Measurements from ENCODE around the gene ADTRP. TPM values are rescaled to one million over a fixed set of nuclear protein-coding genes. Genes with fewer than 3 reads are reported as not detected.
"Not testable (repeated sequence)": the region's sequence is repeated elsewhere in the genome, so short reads cannot be mapped to it uniquely, and the experiment has no call there.

Gene ADTRP
- total RNA-seq, 1 donor from 2014 or later, result 9.2 TPM

DNA sequence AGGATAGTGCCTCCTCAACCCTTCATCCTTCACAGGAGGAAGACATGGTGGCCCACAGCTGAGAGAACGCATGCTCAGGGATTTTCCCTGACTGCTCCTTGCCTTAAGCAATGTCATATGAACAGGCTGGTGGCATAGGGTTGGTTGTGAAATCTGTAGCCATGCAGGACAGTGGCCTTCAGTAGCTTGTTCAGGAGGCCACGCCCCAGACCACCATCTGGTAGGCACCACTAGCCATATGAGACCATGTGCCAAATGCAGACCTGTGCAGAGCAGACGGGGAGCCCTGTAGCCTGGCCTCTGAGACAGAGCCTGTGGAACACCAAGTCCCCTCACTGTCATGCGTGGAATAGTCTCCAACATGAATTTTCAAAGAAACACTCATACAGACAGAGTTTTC, 76.5 kb downstream of the ADTRP start:
- intact Hi-C loops (cut with micrococcal nuclease), result no loop called here

DNA sequence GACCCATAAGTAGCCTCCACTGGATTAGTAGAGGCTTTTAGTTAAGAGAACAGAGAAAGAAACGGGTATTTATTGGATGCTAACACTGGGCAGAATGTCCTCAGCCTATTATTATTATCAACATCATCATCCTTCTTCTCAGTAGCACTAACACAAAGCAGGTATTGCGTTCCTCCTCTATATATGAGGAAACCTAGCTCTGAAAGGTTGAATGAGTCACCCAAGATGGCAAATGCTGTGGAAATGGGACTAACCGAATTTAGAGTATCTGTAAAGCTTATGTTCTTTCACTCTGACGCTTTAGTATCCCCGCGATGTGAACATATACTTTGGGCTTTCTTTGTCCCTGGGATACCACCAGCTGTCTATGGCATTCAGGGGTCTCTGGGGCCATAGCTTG, 77.0 kb downstream of the ADTRP start:
- intact Hi-C loops (cut with micrococcal nuclease), result no loop called here

DNA sequence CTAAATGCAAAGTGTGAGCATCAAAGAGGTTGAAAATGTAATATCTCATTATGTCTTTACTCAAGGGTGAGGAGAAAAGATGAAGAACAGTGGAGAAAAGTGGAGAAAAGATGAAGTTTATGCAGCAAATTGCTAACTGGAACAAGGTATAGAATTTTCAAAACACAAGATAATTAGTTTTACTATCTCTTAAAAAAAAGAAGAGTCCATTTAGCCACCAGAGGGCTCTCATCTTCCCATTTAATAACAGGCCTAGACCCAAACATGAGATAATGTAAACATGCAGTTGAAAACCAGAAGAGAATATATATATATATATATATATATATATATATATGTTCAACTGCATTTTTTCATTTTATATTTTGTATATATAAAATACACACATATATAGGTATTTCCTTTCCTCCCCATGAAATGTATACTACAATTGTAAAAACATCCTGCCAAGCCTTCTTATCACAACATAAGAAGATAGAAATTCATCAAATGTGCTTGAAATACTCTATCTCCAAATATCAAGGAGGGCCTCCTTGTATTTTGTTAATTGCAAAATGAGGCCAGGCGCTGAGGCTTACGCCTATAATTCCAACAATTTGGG, 78.4 kb downstream of the ADTRP start:
- intact Hi-C loops (cut with micrococcal nuclease), result loop anchor here (1.0 kb wide), 8 partner anchors 10 to 589 kb away; no protein-coding TSS in a partner anchor

DNA sequence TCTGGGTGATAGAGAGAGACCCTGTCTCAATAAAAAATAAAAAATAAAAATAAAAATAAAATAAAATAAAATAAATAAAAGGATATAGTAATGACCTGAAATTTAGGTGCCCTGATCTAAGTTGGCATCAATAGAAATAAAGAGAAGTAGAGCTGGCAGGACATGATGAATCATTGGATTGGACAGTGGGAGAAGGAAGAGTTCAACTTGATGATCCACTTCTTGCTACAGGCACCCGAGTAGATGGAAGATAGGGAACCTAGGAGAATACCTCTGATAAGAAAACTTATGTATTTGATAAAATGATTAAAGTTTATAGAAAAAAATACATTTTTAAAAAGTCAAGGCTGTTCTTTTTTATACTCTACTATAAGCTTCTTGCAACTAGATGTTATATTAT, 79.0 kb downstream of the ADTRP start:
- intact Hi-C loops (cut with micrococcal nuclease), result no loop called here

DNA sequence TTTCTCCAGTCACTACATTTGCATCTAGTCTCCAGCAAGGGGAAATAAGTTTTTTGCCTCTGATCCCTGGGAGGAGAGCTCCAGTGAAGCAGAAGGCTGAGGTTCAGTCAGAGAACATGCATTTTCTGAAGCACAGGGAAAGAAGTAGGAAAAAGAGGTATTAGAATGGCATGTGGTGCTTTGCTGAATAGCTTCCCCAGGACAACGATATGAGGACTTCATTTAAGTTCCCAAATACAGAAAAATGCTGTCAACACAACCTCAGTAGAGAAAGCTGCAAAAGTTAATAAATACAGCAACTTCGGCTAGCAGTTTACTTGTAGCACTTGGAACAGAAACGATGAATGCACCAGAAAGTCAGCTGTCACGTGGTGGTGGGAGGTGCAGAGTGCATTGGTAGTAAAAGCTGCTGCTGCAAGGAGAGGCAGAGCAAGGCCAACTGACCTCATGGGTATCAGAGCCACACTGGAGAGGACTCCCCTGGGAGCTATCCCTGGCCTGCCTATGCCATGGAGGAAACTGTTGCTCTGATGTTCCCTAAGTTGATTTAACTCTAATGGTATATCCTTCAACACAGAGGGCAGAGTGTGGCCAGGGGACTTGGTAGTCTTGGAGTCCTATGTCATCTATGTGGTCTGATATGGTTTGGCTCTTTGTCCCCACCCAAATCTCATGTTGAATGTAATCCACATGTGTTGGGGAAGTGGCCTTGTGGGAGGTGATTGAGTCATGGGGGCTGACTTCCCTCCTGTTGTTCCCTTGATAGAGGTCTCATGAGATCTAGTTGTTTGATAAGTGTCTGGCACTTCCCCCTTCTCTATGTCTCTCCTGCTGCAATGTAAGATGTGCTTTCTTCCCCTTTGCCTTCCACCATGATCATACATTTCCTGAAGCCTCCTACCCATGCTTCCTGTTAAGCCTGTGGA, 85.9 kb downstream of the ADTRP start:
- intact Hi-C loops (cut with micrococcal nuclease), result no loop called here

DNA sequence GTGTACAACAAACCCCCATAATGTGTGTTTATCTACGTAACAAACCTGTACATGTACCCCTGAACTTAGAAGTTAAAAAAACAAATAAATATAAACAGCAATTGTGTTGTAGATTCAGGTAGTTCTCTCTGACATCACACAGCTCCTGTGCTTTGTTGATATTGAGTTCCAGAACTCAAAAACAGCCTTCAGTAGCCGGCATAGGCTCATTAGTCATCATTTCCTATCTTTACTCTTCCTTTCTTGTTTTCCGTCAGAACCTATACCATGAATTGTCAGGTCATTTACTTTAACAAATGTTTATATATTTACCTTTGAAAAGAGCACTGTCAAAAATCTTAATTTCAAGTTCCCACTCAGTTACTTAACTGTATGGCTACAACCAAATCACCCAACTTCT, 88.8 kb downstream of the ADTRP start:
- intact Hi-C loops (cut with micrococcal nuclease), result no loop called here

DNA sequence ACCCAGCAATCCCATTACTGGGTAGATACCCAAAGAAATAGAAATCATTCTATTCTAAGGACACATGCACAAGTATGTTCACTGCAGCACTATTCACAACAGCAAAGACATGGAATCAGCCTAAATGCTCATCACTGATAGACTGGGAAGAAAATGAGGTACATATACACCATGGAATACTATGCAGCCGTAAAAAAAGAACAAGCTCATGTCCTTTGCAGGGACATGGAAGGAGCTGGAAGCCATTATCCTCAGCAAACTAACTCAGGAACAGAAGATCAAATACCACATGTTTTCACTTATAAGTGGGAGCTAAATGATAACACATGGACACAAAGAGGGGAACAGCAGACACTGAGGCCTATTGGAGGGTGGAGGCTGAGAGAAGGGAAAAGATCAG, 89.2 kb downstream of the ADTRP start:
- intact Hi-C loops (cut with micrococcal nuclease), result not testable (repeated sequence)

DNA sequence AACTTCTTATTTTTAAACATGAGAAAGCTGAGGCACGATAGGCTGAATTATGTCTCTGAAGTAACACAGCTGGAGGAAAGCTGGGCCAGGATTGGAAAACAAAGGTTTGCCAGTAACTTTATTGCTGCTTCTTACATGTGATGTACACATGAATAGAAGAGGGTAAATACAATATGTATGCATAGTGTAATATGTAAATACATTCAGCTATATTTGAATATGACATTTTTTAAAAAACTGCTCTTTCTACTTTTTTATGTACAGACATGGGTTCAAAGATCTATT, 90.2 kb downstream of the ADTRP start:
- intact Hi-C loops (cut with micrococcal nuclease), result no loop called here

DNA sequence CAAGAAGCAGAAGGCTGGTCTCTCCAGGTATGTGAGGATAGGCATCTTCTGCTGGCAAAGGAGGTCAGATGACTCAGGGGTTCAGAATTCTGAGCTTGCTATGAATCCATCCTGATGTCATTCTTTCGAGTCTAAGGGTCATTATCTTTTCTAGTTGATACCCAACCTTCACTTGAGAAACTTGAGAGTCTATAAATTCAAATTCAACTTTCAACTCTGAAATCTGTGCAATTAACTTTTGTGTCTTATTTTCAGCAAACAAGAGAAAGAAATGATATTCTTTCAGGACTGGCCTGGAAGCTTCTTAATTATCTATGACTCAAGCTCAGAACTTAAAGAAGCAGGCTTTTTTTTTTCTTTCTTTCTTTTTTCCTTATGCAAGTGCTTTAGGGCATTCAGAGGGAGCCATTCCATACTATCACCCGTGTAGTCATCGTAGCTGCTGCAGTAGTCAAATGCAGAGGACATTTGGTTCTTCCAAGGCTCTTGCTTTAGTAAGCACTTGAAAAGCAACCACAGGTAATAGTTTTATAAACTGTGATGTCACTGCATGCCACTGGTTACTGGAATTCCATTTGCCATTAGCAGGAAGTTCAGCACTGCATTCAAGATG, 93.0 kb downstream of the ADTRP start:
- intact Hi-C loops (cut with micrococcal nuclease), result no loop called here

DNA sequence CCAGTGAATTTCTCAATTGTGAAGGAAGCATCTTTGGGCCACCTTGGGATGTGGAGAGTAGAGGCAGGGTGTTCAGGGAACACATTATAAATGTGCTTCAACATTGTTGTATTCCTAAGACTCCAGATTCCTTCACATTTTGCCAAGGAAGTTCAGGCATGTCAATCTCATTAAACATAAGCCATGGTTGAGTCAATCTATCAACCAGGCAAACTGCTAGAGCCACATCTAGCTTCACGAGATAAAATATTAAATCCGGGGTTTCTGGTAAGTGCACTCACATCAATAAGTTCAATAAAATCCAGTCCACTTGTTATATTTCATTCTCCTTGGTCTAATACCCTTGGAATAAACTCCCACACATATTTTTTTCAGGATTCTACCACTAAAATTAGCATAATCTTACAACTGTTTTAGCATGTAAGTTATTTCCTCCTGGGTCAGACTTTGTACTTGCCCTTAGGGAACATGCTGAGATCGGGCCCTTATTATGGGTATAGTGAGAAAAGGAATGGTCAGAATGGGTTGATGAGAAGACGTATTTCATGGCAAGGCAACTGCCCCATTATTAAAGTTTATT, 93.6 kb downstream of the ADTRP start:
- intact Hi-C loops (cut with micrococcal nuclease), result no loop called here

DNA sequence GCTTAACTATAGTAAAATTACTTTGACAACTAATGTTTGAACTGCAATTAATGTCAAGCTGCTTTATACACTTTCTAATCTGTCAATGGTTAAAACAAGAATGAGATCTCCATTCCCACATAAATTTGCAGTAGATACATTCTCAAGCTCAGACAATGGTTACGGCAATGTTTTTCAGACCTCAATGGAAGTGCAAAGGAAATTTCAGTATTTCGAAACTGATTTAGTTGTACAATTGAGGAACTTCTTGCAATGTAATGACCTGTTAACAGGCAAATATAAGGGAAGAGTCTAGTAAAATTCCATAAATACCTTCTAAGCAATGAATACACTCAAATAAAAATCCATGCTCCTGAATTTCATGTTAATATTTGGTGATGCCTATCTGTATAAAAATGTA, 94.7 kb downstream of the ADTRP start:
- intact Hi-C loops (cut with micrococcal nuclease), result no loop called here

DNA sequence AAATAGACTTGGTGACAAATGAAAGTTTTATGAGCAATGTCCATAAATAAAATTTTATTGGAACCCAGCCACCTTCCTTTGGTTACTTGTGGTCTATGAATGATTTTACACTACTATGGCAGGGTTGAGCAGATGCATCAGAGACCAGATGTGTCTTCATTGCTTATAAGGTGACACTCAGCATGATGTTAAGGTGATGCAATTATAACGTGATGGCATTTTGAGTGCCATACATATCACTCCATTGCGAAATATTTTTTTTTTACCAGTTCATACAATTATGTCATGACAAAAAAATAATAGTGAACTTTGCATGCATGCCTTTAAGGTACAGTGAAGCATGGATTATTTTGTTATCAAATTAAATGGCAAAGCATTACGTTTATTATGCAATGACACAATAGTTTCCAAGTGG, 96.0 kb downstream of the ADTRP start:
- intact Hi-C loops (cut with micrococcal nuclease), result no loop called here

DNA sequence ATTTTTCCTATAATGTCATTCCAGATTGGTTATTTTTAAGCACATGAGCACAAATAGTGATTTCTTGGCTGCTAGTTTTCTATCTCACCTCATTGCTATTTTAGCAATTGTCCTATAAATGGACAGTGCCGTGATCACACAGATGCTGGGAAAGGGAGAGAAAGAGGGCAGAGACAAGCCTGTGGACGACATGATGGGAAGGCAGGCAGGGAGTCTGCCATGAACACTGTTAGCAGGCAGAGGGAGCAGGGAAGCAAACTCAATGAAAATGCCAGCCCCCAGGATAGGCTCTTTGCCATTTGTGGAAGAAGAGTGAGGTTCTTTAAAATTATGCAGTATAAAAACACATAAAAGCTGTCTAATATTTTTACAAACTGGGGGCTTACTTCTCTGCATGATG, 96.8 kb downstream of the ADTRP start:
- intact Hi-C loops (cut with micrococcal nuclease), result no loop called here

DNA sequence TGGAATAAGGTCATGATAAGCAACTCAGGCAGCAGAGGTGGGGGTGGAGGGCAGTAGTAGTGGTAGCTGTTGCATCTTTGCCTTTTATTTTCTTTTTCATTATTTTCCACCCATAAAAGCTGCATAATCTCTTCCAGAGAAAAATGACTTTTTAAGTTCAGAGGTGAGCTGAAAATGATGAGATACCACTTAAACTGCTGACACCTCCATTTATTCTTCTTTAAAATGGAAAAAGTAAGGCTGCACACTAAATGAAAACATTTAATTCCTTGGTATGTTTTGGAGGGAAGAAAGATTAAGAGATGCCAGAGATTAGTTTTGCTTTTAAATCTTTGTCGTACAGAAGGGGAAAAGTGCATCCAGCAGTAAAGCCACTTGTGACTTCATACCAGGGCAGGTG, 97.2 kb downstream of the ADTRP start:
- intact Hi-C loops (cut with micrococcal nuclease), result no loop called here

DNA sequence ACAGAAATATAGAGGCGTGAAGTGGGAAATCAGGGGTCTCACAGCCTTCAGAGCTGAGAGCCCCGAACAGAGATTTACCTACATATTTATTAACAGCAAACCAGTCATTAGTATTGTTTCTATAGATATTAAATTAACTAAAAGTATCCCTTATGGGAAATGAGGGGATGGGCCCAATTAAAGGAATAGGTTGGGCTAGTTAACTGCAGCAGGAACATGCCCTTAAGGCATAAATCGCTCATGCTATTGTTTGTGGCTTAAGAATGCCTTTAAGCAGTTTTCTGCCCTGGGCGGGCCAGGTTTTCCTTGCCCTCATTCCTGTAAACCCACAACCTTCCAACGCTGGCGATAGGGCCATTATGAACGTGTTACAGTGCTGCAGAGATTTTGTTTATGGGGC, 98.1 kb downstream of the ADTRP start:
- intact Hi-C loops (cut with micrococcal nuclease), result not testable (repeated sequence)

DNA sequence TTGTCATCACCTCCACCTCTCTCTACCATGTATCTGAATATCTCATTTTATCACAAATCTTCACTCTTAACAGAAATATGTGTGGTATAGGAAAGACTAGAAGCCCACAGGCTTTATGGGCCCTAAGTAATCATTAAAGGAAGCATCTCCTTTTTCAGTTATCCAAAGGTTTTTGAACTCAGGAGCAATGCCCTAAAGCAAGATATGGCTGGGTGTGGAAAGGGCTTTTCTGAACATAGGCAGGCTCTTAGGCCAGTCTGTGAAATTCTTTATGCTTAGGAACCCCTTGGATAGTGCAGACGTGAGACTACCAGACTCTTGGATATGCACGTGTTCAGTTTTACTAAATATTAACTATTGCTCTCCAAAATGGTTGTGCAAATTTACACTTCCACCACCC, 99.5 kb downstream of the ADTRP start:
- intact Hi-C loops (cut with micrococcal nuclease), result no loop called here

DNA sequence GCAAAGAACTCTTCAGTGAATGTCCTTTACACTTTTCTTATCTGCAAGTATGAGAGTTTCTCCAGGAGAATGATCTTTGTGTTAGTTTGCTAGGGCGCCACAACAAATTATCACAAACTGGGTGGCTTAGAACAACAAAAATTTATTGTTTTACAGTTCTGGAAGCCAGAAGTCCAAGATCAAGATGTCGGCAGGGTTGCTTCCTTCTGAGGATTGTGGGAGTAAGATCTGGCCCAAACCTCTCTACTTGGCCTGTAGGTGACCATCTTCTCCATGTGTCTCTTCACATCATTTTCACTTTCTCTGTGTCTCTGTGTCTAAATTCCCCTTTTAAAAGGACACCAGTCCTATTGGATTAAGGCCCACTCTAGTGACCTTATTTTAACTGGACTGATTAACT, 103.0 kb downstream of the ADTRP start:
- intact Hi-C loops (cut with micrococcal nuclease), result no loop called here

DNA sequence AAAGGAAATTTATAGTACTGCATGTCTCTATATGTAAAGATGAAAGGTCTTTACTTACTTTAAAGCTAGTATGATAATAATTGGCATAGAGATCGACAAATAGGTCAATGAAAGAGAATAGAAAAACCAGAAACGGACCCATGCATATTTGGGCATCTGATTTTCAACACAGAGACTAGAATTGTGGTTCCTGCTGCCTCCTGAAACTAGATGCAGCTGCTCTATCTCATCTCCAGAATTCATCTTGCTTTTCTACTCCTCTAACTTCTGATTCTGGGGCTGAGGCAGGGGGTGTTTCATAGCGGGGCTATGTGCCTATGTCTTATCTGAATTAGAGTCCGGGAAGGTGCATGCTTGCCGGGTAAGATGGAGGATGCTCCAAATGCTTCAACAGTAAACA, 105.9 kb downstream of the ADTRP start:
- intact Hi-C loops (cut with micrococcal nuclease), result no loop called here

DNA sequence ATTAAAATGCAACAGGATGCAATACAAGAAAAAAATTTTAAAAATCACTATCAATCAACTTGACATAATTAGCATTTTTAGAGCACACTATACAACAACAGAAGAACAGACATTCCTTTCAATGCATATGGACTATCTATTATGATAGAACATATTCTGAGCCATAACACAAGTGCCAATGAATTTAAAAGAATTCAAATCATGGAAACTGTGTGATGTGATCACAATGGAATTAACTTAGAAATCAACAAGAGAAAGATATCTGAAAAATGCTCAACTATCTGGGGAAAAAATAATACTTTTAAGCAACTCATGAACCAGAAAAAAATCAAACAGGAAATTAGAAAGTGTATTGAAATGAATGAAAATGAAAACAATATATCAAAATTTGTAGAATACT, 106.3 kb downstream of the ADTRP start:
- intact Hi-C loops (cut with micrococcal nuclease), result no loop called here

DNA sequence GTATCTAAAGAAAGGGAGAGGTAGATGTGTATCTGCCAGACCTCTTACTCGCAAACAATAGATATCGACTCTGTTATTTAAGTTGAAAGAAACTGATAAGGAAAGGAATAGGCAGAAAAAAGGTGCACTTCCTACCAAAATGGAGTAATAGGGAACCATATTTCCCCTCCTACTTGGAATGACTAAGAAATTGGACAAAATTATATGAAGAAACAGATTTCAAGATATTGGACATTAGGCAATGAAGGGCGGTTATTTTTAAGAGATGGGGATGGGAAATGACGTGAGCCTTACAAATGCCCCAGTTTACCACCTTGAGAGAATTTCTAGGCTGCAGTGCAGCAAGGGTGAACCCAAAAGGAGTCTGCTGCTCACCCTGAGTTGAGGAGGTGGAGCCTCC, 108.9 kb downstream of the ADTRP start:
- intact Hi-C loops (cut with micrococcal nuclease), result no loop called here

DNA sequence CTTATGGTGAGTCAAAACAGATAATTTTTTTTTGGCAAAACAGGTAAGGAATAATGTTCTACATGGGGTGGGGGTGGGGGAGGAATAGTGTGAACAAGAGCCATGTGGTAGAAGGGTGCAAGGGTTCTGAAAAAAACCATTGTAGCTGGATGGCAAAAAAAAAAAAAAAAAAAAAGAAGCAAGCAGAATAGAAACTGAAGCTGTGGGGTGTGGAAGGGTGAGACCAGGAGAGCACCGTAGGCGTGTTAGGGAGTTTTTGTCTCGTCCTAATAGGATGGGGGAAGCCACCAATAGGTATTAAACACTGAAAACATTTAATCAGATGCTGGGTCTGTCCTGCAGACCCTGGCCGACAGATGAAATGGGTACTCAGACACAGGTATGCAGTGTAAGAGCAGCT, 110.1 kb downstream of the ADTRP start:
- intact Hi-C loops (cut with micrococcal nuclease), result no loop called here

DNA sequence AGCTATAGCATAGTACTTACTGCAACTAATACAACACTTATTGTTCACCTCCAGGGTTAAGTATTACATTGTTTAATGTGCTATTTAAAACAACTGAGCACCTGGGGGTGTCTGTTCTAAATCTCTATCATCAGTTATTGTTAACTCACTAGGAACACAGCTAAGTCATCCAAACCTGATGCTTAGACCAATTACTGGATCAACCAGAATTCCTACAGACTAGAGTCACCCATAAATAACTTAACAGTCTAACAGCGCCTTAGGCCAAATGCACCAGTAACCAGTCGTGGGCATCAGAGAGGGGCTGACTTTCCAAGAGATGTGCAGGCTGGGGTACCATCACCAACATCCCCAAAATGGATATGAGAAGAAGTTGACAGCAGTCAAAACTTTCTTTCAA, 110.7 kb downstream of the ADTRP start:
- intact Hi-C loops (cut with micrococcal nuclease), result no loop called here
